Parathyroid adenoma (tissue), 2 donors: Measurements from ENCODE around the gene PIKFYVE.

Experiments
- H2AFZ ChIP-seq: fragments of 300-600 bp; sonication (generic); one replicate; pipeline ENCODE4 v1.7.0; 2017; ENCODE audit warnings: antibody characterized with exemption, mild to moderate bottlenecking
- H3K27ac ChIP-seq: fragments of 300-600 bp; sonication (generic); one replicate; pipeline ENCODE4 v1.7.0; 2017
- H3K27me3 ChIP-seq: fragments of 300-600 bp; sonication (generic); one replicate; pipeline ENCODE4 v1.7.0; 2017; ENCODE audit warnings: low read length; ENCODE audit not compliant: control insufficient read depth, insufficient read depth
- H3K36me3 ChIP-seq: fragments of 300-600 bp; sonication (generic); one replicate; pipeline ENCODE4 v1.7.0; 2017; ENCODE audit warnings: low read length; ENCODE audit not compliant: control insufficient read depth, insufficient read depth
- H3K4me1 ChIP-seq: fragments of 300-600 bp; sonication (generic); one replicate; pipeline ENCODE4 v1.7.0; 2017; ENCODE audit warnings: control low read depth
- H3K4me2 ChIP-seq: fragments of 300-600 bp; sonication (generic); one replicate; pipeline ENCODE4 v1.7.0; 2017; ENCODE audit warnings: low read length
- H3K4me3 ChIP-seq: fragments of 300-600 bp; sonication (generic); one replicate; pipeline ENCODE4 v1.7.0; 2017; ENCODE audit warnings: low read depth, low read length
- H3K79me2 ChIP-seq: fragments of 300-600 bp; sonication (generic); one replicate; pipeline ENCODE4 v1.7.0; 2017; ENCODE audit warnings: control low read depth
- H3K9ac ChIP-seq: fragments of 300-600 bp; sonication (generic); one replicate; pipeline ENCODE4 v1.7.0; 2017; ENCODE audit warnings: mild to moderate bottlenecking
- H3K9me3 ChIP-seq: fragments of 300-600 bp; sonication (generic); one replicate; pipeline ENCODE4 v1.7.0; 2017; ENCODE audit warnings: low read length; ENCODE audit not compliant: control insufficient read depth
- TF ChIP-seq, protein P1 (sequence below): fragments of 300-600 bp; sonication (generic); IDR thresholded peaks from one replicate; pipeline ENCODE4 v1.7.0; 2017; ENCODE audit warnings: antibody characterized with exemption, mild to moderate bottlenecking
- donor health status: primary hyperparathyroidism.

The PIKFYVE gene

DNA sequence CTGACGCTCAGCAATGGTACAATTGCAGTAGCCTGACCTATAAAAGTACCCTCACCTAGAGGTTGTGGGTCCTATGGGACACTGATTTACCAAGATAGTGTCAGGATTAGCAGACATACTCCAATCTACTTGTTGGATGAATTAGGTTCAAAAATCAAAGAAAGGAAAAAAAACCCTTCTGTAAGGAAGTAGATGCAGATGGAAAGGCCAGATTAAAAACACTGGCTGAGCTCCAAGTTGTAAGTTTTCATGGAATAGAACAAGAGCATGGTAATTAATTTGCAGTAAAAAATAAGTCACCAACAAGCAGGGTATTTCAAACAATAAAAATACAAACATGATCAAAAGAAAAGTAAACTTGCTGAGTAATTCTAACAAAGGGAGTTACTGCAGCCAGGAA lies 37.6 kb upstream of the PIKFYVE start:
- H2AFZ ChIP-seq, result no peak overlapping the region
- no peaks in the 10 kb centered on the region for H3K27me3 ChIP-seq
- H3K79me2 ChIP-seq, result no peaks in the 10 kb centered on the region
- H3K36me3 ChIP-seq, result no peaks in the 10 kb centered on the region
- H3K27ac ChIP-seq, result no peak overlapping the region
- TF ChIP-seq, protein P1, sequence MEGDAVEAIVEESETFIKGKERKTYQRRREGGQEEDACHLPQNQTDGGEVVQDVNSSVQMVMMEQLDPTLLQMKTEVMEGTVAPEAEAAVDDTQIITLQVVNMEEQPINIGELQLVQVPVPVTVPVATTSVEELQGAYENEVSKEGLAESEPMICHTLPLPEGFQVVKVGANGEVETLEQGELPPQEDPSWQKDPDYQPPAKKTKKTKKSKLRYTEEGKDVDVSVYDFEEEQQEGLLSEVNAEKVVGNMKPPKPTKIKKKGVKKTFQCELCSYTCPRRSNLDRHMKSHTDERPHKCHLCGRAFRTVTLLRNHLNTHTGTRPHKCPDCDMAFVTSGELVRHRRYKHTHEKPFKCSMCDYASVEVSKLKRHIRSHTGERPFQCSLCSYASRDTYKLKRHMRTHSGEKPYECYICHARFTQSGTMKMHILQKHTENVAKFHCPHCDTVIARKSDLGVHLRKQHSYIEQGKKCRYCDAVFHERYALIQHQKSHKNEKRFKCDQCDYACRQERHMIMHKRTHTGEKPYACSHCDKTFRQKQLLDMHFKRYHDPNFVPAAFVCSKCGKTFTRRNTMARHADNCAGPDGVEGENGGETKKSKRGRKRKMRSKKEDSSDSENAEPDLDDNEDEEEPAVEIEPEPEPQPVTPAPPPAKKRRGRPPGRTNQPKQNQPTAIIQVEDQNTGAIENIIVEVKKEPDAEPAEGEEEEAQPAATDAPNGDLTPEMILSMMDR, result no peak
- H3K9ac ChIP-seq, result no peak overlapping the region
- H3K9me3 ChIP-seq, result no peaks in the 10 kb centered on the region
- no peak overlapping the region for H3K4me2 ChIP-seq
- H3K4me1 ChIP-seq, result no peaks in the 10 kb centered on the region
- no peak overlapping the region for H3K4me3 ChIP-seq

DNA sequence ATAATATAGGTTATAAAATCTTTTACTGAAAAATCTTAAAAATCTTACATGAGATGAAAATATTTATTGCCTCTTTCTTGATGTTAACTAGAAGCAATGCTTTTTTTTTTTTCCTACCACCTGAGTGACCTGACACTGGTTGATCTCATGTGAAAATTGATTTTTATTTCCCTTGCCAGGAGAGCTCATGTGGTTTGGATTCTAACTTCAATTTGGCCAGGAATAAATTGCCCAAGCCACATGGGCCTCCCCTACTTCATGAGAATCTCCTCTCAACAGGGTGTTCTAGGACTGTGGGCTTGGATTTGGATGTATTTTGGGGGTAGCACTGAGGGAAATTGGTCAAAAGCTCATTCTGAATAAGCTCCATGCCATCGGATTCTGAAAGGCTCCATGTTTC lies 31.3 kb upstream of the PIKFYVE start:
- Histone ChIP-seq H3K9me3 (no peaks in the 10 kb centered on the region), H3K36me3 (no peaks in the 10 kb centered on the region), H2AFZ (no peak overlapping the region), H3K4me1 (no peaks in the 10 kb centered on the region), H3K9ac (no peak overlapping the region), H3K27me3 (no peaks in the 10 kb centered on the region), H3K79me2 (no peaks in the 10 kb centered on the region), H3K4me2 (no peak overlapping the region), H3K4me3 (no peak overlapping the region), H3K27ac (no peak overlapping the region)
- TF ChIP-seq, protein P1, result no peak

DNA sequence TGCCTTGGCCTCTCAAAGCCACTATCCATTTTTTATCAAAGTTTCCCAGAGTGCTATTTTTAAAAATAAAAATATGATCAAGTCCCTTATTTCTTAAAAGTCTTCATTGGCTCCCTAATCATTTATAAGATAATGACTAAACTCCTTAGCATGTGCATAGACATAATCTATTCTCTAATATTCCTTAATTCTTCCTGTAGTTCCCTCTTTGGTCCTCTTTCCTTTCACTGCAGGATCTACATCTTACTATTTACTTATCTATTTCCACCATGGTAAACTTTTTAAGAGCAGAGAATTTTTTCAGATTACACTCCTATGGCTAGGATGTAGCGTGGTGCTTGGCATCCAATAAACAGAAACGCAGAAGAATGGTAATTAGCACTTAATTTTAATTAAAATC lies 30.2 kb upstream of the PIKFYVE start:
- Histone ChIP-seq H3K4me1 (no peaks in the 10 kb centered on the region), H3K9ac (no peak overlapping the region), H3K36me3 (no peaks in the 10 kb centered on the region), H3K79me2 (no peaks in the 10 kb centered on the region), H2AFZ (no peak overlapping the region), H3K27me3 (no peaks in the 10 kb centered on the region), H3K4me2 (no peak overlapping the region), H3K27ac (no peak overlapping the region), H3K9me3 (no peaks in the 10 kb centered on the region), H3K4me3 (no peak overlapping the region)
- TF ChIP-seq, protein P1, result no peak

DNA sequence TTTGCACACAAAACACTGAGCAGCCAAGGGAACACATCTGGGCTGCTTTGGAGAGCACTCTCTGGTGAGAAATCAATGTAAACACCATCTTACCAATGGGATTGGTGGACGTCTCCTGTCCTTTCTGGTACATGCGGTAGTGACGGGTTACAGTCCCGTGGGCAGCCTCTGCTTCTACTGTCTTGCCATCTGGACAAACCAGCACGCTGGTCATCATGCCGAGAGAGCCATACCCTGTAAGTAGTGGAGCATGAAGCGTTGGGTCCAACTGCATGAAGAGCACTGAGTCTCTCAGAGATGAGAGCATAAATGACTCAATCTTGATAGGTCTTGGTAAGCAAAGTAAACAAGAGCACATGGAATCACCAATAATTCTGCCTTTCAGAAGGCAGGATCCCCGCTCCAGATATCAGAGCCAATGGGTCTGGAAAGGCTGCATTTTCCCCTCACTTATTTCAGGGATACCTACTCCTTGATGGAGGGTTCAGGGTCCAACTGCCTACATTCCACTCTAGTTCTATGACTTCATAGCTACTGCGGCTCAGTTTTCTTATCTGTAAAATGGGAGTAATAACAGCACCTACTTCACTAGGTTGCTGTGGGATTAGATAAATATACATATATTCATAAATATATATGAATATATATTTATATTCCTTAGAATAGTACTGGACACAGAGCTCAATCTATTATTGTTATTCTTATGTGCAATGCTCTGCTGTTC lies 26.1 kb upstream of the PIKFYVE start:
- Histone ChIP-seq H3K27ac (no peak overlapping the region), H3K36me3 (no peaks in the 10 kb centered on the region), H3K79me2 (no peaks in the 10 kb centered on the region)

More for the DNA sequence above, 26.1 kb upstream of the PIKFYVE start:
- Histone ChIP-seq H3K27me3 (no peaks in the 10 kb centered on the region), H3K9me3 (no peaks in the 10 kb centered on the region), H3K9ac (no peak overlapping the region), H3K4me3 (no peak overlapping the region), H3K4me1 (no peaks in the 10 kb centered on the region), H2AFZ (no peak overlapping the region), H3K4me2 (no peak overlapping the region)
- TF ChIP-seq, protein P1, result no peak
